GM12878 (cell line): ENCODE data around the gene ZNF443. TPM values are rescaled to one million over a fixed set of nuclear protein-coding genes. Genes with fewer than 3 reads are reported as not detected.

ENCODE experiments used
- ATAC-seq: fragments of 200-7000 bp; cut with Tn5 transposase; 3 replicates; pipeline ENCODE4 v1.9.1; 2020; ENCODE audit warnings: mild to moderate bottlenecking, moderate library complexity
- BruUV-seq: library from RNA; stranded (reverse); fragments of 400-500 nt; replicated peaks from 2 replicates; lab custom pipeline; 2021; lab: Mats Ljungman, UMichigan
- CTCF ChIA-PET: fragments of 300-600 bp; sonication (Branson Sonifier 250); formaldehyde crosslinking; extraction: SDS; loops from one replicate; lab custom pipeline; 2021; ENCODE audit warnings: inconsistent platforms; lab: Yijun Ruan, JAX
- POLR2A ChIA-PET: fragments of 350-600 bp; formaldehyde crosslinking; extraction: SDS; loops from one replicate; lab custom pipeline; 2021; ENCODE audit warnings: inconsistent platforms; lab: Charles Lee
- RAD21 ChIA-PET: fragments of 300-600 bp; sonication (Branson Sonifier 250); formaldehyde crosslinking; loops from one replicate; lab custom pipeline; 2023; ENCODE audit warnings: antibody characterized with exemption; ENCODE audit not compliant: unreplicated experiment; lab: Charles Lee
- SMC1A ChIA-PET: fragments of 300-600 bp; sonication (Branson Sonifier 250); formaldehyde crosslinking; loops from one replicate; lab custom pipeline; 2023; ENCODE audit not compliant: unreplicated experiment, uncharacterized antibody; lab: Charles Lee
- DNase-seq: peaks from one replicate; pipeline ENCODE4 v3.0.0-alpha.2; 2011; ENCODE audit warnings: low read depth, low spot score
- FAIRE-seq: peaks from 3 replicates; lab custom pipeline; 2011; peaks lifted over from hg19 to GRCh38; lab: Jason Lieb, UNC
- H2AFZ ChIP-seq: 2 replicates; pipeline ENCODE4 v1.6.0; 2011; ENCODE audit warnings: low read depth, low read length, control low read depth; ENCODE audit not compliant: control insufficient read depth
- H3K27ac ChIP-seq: 2 replicates; pipeline ENCODE4 v1.5.1; 2011; ENCODE audit warnings: control low read depth; ENCODE audit not compliant: control insufficient read depth, insufficient read depth
- H3K27me3 ChIP-seq, 2 experiments: replicated peaks in 1 of 2; 2 replicates each; pipeline versions ENCODE4 v1.6.0 to v1.6.1; 2011; ENCODE audit warnings: low read length in 1 of 2; ENCODE audit not compliant: control insufficient read depth in 2 of 2, insufficient read depth in 2 of 2
- H3K36me3 ChIP-seq, 2 experiments: 2 replicates each; pipeline ENCODE4 v1.5.1; 2011; ENCODE audit warnings: low read length in 1 of 2; ENCODE audit not compliant: control insufficient read depth in 2 of 2, insufficient read depth in 2 of 2
- H3K4me1 ChIP-seq: 2 replicates; pipeline ENCODE4 v1.6.1; 2011; ENCODE audit warnings: mild to moderate bottlenecking, low read length, moderate library complexity, mixed read lengths; ENCODE audit not compliant: control insufficient read depth, insufficient read depth
- H3K4me2 ChIP-seq: 2 replicates; pipeline ENCODE4 v1.6.0; 2011; ENCODE audit warnings: control low read depth; ENCODE audit not compliant: control insufficient read depth, insufficient read depth
- H3K4me3 ChIP-seq: fragments of 200-600 bp; sonication (generic); 2 replicates; pipeline ENCODE4 v1.5.1; 2016
- H3K79me2 ChIP-seq: 2 replicates; pipeline ENCODE4 v1.6.0; 2011; ENCODE audit warnings: low read length; ENCODE audit not compliant: control insufficient read depth, insufficient read depth
- H3K9ac ChIP-seq: 2 replicates; pipeline ENCODE4 v1.8.0; 2011; ENCODE audit warnings: low read length, control low read depth, mixed read lengths; ENCODE audit not compliant: control insufficient read depth, insufficient read depth
- H3K9me3 ChIP-seq: replicated peaks from 3 replicates; pipeline ENCODE4 v1.5.1; 2011; ENCODE audit warnings: mild to moderate bottlenecking, low read length; ENCODE audit not compliant: control insufficient read depth, insufficient read depth
- H4K20me1 ChIP-seq: 2 replicates; pipeline ENCODE4 v1.6.0; 2011; ENCODE audit not compliant: control insufficient read depth, insufficient read depth
- ATF7 ChIP-seq: fragments of 450-650 bp; IDR thresholded peaks from 2 replicates; pipeline ENCODE4 v1.6.1; 2016; ENCODE audit warnings: low read depth, mild to moderate bottlenecking
- BHLHE40 ChIP-seq, 2 experiments: fragments of 450-650 bp in 1 of 2; IDR thresholded peaks; 2 replicates each; pipeline ENCODE4 v1.6.1; 2011 to 2017; ENCODE audit warnings: low read depth in 2 of 2, borderline replicate concordance in 1 of 2, improper control_type of control experiment in 1 of 2, low read length in 1 of 2, mild to moderate bottlenecking in 1 of 2
- CREB1 ChIP-seq: IDR thresholded peaks from 2 replicates; pipeline ENCODE4 v1.6.1; 2012; ENCODE audit warnings: low read depth, mild to moderate bottlenecking, inconsistent platforms
- IKZF1 ChIP-seq: fragments of 450-650 bp; conservative IDR thresholded peaks from 2 replicates; pipeline ENCODE4 v1.6.1; 2017; ENCODE audit warnings: antibody characterized with exemption, mild to moderate bottlenecking
- LARP7 ChIP-seq: fragments of 450-650 bp; IDR thresholded peaks from 2 replicates; pipeline ENCODE4 v1.6.1; 2017; ENCODE audit warnings: mild to moderate bottlenecking
- NBN ChIP-seq: fragments of 450-650 bp; IDR thresholded peaks from 2 replicates; pipeline ENCODE4 v1.6.1; 2016
- NR2C1 ChIP-seq: fragments of 450-650 bp; IDR thresholded peaks from 2 replicates; pipeline ENCODE4 v1.6.1; 2017; ENCODE audit warnings: antibody characterized with exemption, mild to moderate bottlenecking, moderate library complexity
- POLR2AphosphoS5 ChIP-seq: IDR thresholded peaks from 2 replicates; pipeline ENCODE4 v1.6.1; 2011; ENCODE audit warnings: mild to moderate bottlenecking, low read length, inconsistent platforms
- RUNX3 ChIP-seq: IDR thresholded peaks from 2 replicates; pipeline ENCODE4 v1.6.1; 2012; ENCODE audit warnings: low read length, inconsistent platforms
- SIN3A ChIP-seq: IDR thresholded peaks from 2 replicates; pipeline ENCODE4 v1.6.1; 2012; ENCODE audit warnings: low read depth, low read length, improper control_type of control experiment
- ZNF384 ChIP-seq: IDR thresholded peaks from 2 replicates; pipeline ENCODE4 v1.6.1; 2012; ENCODE audit warnings: low read depth, mild to moderate bottlenecking, low read length, improper control_type of control experiment, borderline replicate concordance
- ZZZ3 ChIP-seq: IDR thresholded peaks from 2 replicates; pipeline ENCODE4 v1.6.1; 2011; ENCODE audit warnings: low read depth; ENCODE audit not compliant: control insufficient read depth, insufficient read length
- WGBS: methylation state at CpG from one replicate; pipeline ENCODE4 v1.1.6; 2016; ENCODE audit warnings: low lambda C conversion rate; ENCODE audit not compliant: insufficient replicate concordance, insufficient coverage; ENCODE audit errors: missing lambda C conversion rate; 5-methylcytosine and 5-hydroxymethylcytosine counted together
- in situ Hi-C: fragments of 300-500 bp; cut with MboI; formaldehyde crosslinking; loops from 9 replicates; pipeline ENCODE4 v1.14.3; 2018; ENCODE audit warnings: mixed read lengths
- intact Hi-C: fragments of 100-400 bp; cut with micrococcal nuclease; formaldehyde crosslinking; loops from one replicate; pipeline ENCODE4 v1.14.2; 2022; ENCODE audit not compliant: unreplicated experiment
- polyA plus RNA-seq, 11 experiments: library from polyadenylated mRNA; depleted of rRNA in 4 of 11; unstranded in 6 of 11; stranded (reverse) in 5 of 11; fragments of >200 nt; fragmentation: Nextera tagmentation in 4 of 11; fragmentation: Illumina TruSeq in 1 of 11; extraction: Ambion mirVana in 4 of 11; extraction: Trizol in 1 of 11; gene quantifications; 1 replicate in 1 of 11; 2 replicates in 10 of 11; pipeline versions ENCODE4 v1.2.1 to v1.2.3, GENCODE V29; 2011 to 2016; ENCODE audit warnings: inconsistent platforms in 2 of 11, missing spikeins in 2 of 11, low read depth in 1 of 11
- total RNA-seq, 4 experiments: library from RNA; depleted of rRNA in 3 of 4; stranded (reverse); fragments of >200 nt in 3 of 4; fragmentation: Illumina TruSeq in 1 of 4; extraction: Trizol in 1 of 4; gene quantifications; 2 replicates each; pipeline versions ENCODE4 v1.2.1 to v1.2.3, GENCODE V29; 2013 to 2021

Gene ZNF443
- total and polyA plus RNA-seq, 10 of the 15 experiments (the other 5 are each of a cell fraction or from before 2014, with no cell fraction given), result 2.1 to 9.1 (median 3.9) TPM

DNA sequence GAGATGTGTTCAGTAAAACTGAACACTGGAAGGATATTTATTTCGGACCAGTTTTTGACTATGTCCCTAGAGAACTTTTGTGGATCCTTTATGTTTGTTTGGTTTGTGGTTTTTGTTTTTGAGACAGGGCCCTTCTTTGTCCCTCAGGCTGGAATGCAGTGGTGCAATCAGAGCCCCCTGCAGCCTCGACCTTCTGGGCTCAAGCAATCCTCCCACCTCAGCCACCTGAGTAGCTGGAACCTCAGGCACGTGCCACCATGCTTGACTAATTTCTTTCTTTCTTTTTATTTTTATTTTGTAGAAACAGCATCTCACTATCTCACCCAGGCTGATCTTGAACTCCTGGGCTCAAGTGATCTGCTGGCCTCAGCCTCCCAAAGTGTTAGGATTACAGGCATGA lies 44.8 kb upstream of the ZNF443 start:
- Histone ChIP-seq H2AFZ (peak overlapping the region; percentile 34; the same call in 1 of the 2 replicates), H3K9me3 (no peaks in the 10 kb centered on the region; the same call in 2 of the 3 replicates), H3K27ac (no peak overlapping the region), H3K79me2 (peaks cover 7% of the 10 kb centered on the region), H3K27me3 (no peaks in the 10 kb centered on the region), H3K4me3 (no peak overlapping the region; the same call in 1 of the 2 replicates), H3K4me2 (no peak overlapping the region), H3K4me1 (no peaks in the 10 kb centered on the region), H4K20me1 (no peaks in the 10 kb centered on the region), H3K9ac (no peak overlapping the region), H3K36me3 (no peaks in the 10 kb centered on the region)
- in situ Hi-C loops (no loop called here), intact Hi-C loops (no loop called here)
- RAD21 ChIA-PET, result no interaction called here
- DNase-seq (no peak), FAIRE-seq (no peak), ATAC-seq (no peak)
- BruUV-seq, result no TSS peak
- 0% methylated on average over 3 of the region's 3 CpGs for WGBS
- 0 out of 2 replicates have a peak, but pooled peaks have one; percentile 11 for TF ChIP-seq RUNX3
- peak; percentile 27 to 64; a peak in 2 of 4 replicates for TF ChIP-seq BHLHE40 (IDR thresholded peaks at IDR 0.05; ENCODE audit: borderline replicate concordance in 1 of 2, low read depth in 2 of 2, low read length in 1 of 2)
- TF ChIP-seq ZNF384, result no peak
- CTCF ChIA-PET, result no interaction called here
- POLR2A ChIA-PET, result interaction anchor here (0.6 kb wide), 1 partner anchor 1526 kb away, joined by 6 read pairs; no protein-coding TSS in a partner anchor
- SMC1A ChIA-PET, result no interaction called here

DNA sequence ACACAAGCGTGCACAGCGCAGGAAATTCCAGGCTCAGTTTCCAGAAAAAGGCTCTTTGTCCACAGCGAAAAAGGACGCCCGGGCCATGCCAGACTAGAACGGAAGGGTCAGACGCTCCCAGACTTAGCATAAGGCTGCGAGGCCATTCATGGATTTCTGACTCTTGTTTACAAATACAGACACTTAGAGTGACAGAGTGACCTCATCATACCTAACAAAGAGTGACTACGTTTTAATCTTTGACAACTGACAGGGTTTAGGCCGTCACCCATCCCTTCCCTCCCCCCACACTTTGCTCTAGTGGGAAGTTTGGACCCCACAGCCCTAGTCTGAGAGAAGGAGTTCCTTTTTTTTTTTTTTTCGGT lies 44.2 kb upstream of the ZNF443 start:
- no peaks in the 10 kb centered on the region for H3K27me3 ChIP-seq
- no peak overlapping the region for H3K27ac ChIP-seq
- no peaks in the 10 kb centered on the region for H3K9me3 ChIP-seq
- ChIA-PET SMC1A (interaction anchor here (1.5 kb wide), 1 partner anchor 11 kb away, joined by 8 read pairs; no protein-coding TSS in a partner anchor), POLR2A (no interaction called here), RAD21 (interaction anchor here (1.4 kb wide), 1 partner anchor 10 kb away, joined by 6 read pairs; no protein-coding TSS in a partner anchor), CTCF (interaction anchor here (1.6 kb wide), 1 partner anchor 562 kb away, joined by 3 read pairs; no protein-coding TSS in a partner anchor)
- ATAC-seq (peak; percentile 9), FAIRE-seq (no peak), DNase-seq (no peak)
- TF ChIP-seq IKZF1, result peak; percentile 35; the same call in 1 of the 2 replicates
- peak; percentile 35; the same call in 1 of the 2 replicates for TF ChIP-seq CREB1
- no peak for TF ChIP-seq LARP7
- TF ChIP-seq ATF7, result 0 out of 2 replicates have a peak, but pooled peaks have one; percentile 20
- TF ChIP-seq ZZZ3, result no peak
- TF ChIP-seq SIN3A, result no peak
- TF ChIP-seq POLR2AphosphoS5, result no peak
- 0 out of 2 replicates have a peak, but pooled peaks have one; percentile 3 for TF ChIP-seq NR2C1
- 0 out of 2 replicates have a peak, but pooled peaks have one; percentile 11 for TF ChIP-seq NBN
- WGBS, result 4% methylated on average over 11 of the region's 11 CpGs
- H3K79me2 ChIP-seq, result peaks cover 7% of the 10 kb centered on the region
- no peaks in the 10 kb centered on the region for H3K36me3 ChIP-seq
- in situ Hi-C loops, result no loop called here
- H3K9ac ChIP-seq, result no peak overlapping the region; the same call in 1 of the 2 replicates
- H3K4me2 ChIP-seq, result peak overlapping the region; percentile 83
- no peaks in the 10 kb centered on the region for H3K4me1 ChIP-seq
- intact Hi-C loops, result no loop called here
- BruUV-seq, result no TSS peak
- H4K20me1 ChIP-seq, result no peaks in the 10 kb centered on the region
- H3K4me3 ChIP-seq, result peak overlapping the region; percentile 98
- H2AFZ ChIP-seq, result peak overlapping the region; percentile 93
